GM19239 (cell line): Measurements from ENCODE around the gene FAM83B.

Source experiments
- DNase-seq: peaks from one replicate; pipeline ENCODE4 v3.0.0; 2011; ENCODE audit warnings: low spot score; ENCODE audit not compliant: insufficient read length
- FAIRE-seq: peaks from 2 replicates; lab custom pipeline; 2011; peaks lifted over from hg19 to GRCh38; lab: Jason Lieb, UNC

The FAM83B gene

GRCh38 chr6:54893818-54894217 is 47.2 kb downstream of the FAM83B start:
- no peak for DNase-seq
- FAIRE-seq: no peak

- DNase-seq (no peak), FAIRE-seq (no peak)
Observed at GRCh38 chr6:54896302-54896701, 49.7 kb downstream of the FAM83B start.

GRCh38 chr6:54897462-54898189 is 51.1 kb downstream of the FAM83B start:
- DNase-seq (no peak), FAIRE-seq (no peak)

- FAIRE-seq (no peak), DNase-seq (no peak)
Observed at GRCh38 chr6:54898767-54899166, 52.2 kb downstream of the FAM83B start.

GRCh38 chr6:54899442-54899841 is 52.9 kb downstream of the FAM83B start:
- DNase-seq: no peak
- no peak for FAIRE-seq

GRCh38 chr6:54899986-54900385 is 53.4 kb downstream of the FAM83B start:
- DNase-seq: no peak
- FAIRE-seq: no peak

- DNase-seq (no peak), FAIRE-seq (no peak)
Observed at GRCh38 chr6:54900666-54901065, 54.1 kb downstream of the FAM83B start.

GRCh38 chr6:54903884-54904283 is 57.3 kb downstream of the FAM83B start:
- FAIRE-seq (no peak), DNase-seq (no peak)

- FAIRE-seq: no peak
- no peak for DNase-seq
Observed at GRCh38 chr6:54907355-54907754, 60.8 kb downstream of the FAM83B start.

- FAIRE-seq: no peak
- no peak for DNase-seq
Observed at GRCh38 chr6:54909184-54909583, 62.6 kb downstream of the FAM83B start.

- DNase-seq (no peak), FAIRE-seq (no peak)
Observed at GRCh38 chr6:54910431-54910884, 63.9 kb downstream of the FAM83B start.

- DNase-seq (no peak), FAIRE-seq (no peak)
Observed at GRCh38 chr6:54910921-54911320, 64.3 kb downstream of the FAM83B start.

- no peak for FAIRE-seq
- DNase-seq: no peak
Observed at GRCh38 chr6:54913211-54913610, 66.6 kb downstream of the FAM83B start.

- DNase-seq: no peak
Observed at GRCh38 chr6:54916858-54917257, 70.3 kb downstream of the FAM83B start.

GRCh38 chr6:54920628-54921027 is 74.1 kb downstream of the FAM83B start:
- no peak for DNase-seq
- no peak for FAIRE-seq

More at GRCh38 chr6:54916858-54917257, 70.3 kb downstream of the FAM83B start:
- no peak for FAIRE-seq

- no peak for FAIRE-seq
- no peak for DNase-seq
Observed at GRCh38 chr6:54921891-54922290, 75.3 kb downstream of the FAM83B start.

GRCh38 chr6:54929245-54929909 is 82.8 kb downstream of the FAM83B start:
- FAIRE-seq: no peak

GRCh38 chr6:54932622-54933021 is 86.1 kb downstream of the FAM83B start:
- no peak for FAIRE-seq
- no peak for DNase-seq

More at GRCh38 chr6:54929245-54929909, 82.8 kb downstream of the FAM83B start:
- DNase-seq: no peak

- FAIRE-seq (no peak), DNase-seq (no peak)
Observed at GRCh38 chr6:54935739-54936138, 89.2 kb downstream of the FAM83B start.

- DNase-seq (no peak), FAIRE-seq (no peak)
Observed at GRCh38 chr6:54937371-54937770, 90.8 kb downstream of the FAM83B start.

GRCh38 chr6:54957698-54958097 is 111.1 kb downstream of the FAM83B start:
- no peak for FAIRE-seq
- DNase-seq: no peak

- FAIRE-seq (no peak), DNase-seq (no peak)
Observed at GRCh38 chr6:54958446-54958845, 111.9 kb downstream of the FAM83B start.
